HL-60 (cell line): ENCODE results near the gene NFE2L2.

Source experiments
- CTCF ChIP-seq: IDR thresholded peaks from one replicate; pipeline ENCODE4 v1.5.1; 2011; ENCODE audit warnings: low read length, control low read depth, inconsistent platforms; ENCODE audit not compliant: insufficient read depth
- GABPA ChIP-seq: IDR thresholded peaks from 2 replicates; pipeline ENCODE4 v1.6.1; 2012; ENCODE audit warnings: low read depth
- POLR2AphosphoS5 ChIP-seq: IDR thresholded peaks from 2 replicates; pipeline ENCODE4 v1.6.1; 2012; ENCODE audit warnings: low read depth
- REST ChIP-seq: IDR thresholded peaks from 2 replicates; pipeline ENCODE4 v1.6.1; 2012; ENCODE audit warnings: low read depth; ENCODE audit not compliant: insufficient replicate concordance

GRCh38 chr2:177282787-177283572 is 18.5 kb upstream of the NFE2L2 start:
- TF ChIP-seq POLR2AphosphoS5 (no peak), REST (no peak), CTCF (no peak), GABPA (no peak)
